Stomach (tissue), 9 donors: ENCODE data around the gene SH2D3C. TPM values are rescaled to one million over a fixed set of nuclear protein-coding genes. Genes with fewer than 3 reads are reported as not detected.
A peak's percentile ranks its signal among the peaks of the same experiment; 100 is the strongest.

Experiments
- DNase-seq, 2 donors: peaks; one replicate each; pipeline versions ENCODE4 v3.0.0 to v3.0.0-alpha.2; 2013 to 2019
- H3K27ac ChIP-seq, 5 donors: fragments of 200-600 bp in 4 of 5; sonication (generic) in 4 of 5; one replicate each; pipeline ENCODE4 v1.5.1; 2013 to 2019; ENCODE audit warnings: mild to moderate bottlenecking in 1 of 5, moderate library complexity in 1 of 5
- H3K27me3 ChIP-seq, 3 donors: fragments of 200-600 bp; sonication (generic); one replicate each; pipeline ENCODE4 v1.5.1; 2017 to 2019; ENCODE audit warnings: mixed run types in 1 of 3
- H3K36me3 ChIP-seq, 4 donors: fragments of 200-600 bp; sonication (generic); 1 replicate in 3 of 4; 2 replicates in 1 of 4; pipeline ENCODE4 v1.5.1; 2016 to 2019
- H3K4me1 ChIP-seq, 4 donors: fragments of 200-600 bp; sonication (generic); one replicate each; pipeline ENCODE4 v1.5.1; 2016 to 2019
- H3K4me3 ChIP-seq, 4 donors: fragments of 200-600 bp; sonication (generic) in 3 of 4; one replicate each; pipeline ENCODE4 v1.5.1; 2016 to 2019; ENCODE audit warnings: mild to moderate bottlenecking in 1 of 4
- H3K9me3 ChIP-seq, 4 donors: fragments of 200-600 bp; sonication (generic); one replicate each; pipeline ENCODE4 v1.5.1; 2016 to 2019
- CTCF ChIP-seq, 7 experiments: fragments of 450-650 bp in 4 of 7; fragments of 200-600 bp in 3 of 7; sonication (generic) in 3 of 7; IDR thresholded peaks; one replicate each; pipeline ENCODE4 v1.5.1; 2016 to 2019; ENCODE audit warnings: antibody characterized with exemption in 7 of 7, control low read depth in 2 of 7, mild to moderate bottlenecking in 1 of 7
- EP300 ChIP-seq: sonication (generic); formaldehyde crosslinking; IDR thresholded peaks from one replicate; pipeline ENCODE4 v1.6.1; 2017; ENCODE audit warnings: antibody characterized with exemption
- POLR2A ChIP-seq, 4 donors: fragments of 450-650 bp; IDR thresholded peaks; one replicate each; pipeline ENCODE4 v1.6.1; 2016; ENCODE audit warnings: antibody characterized with exemption in 4 of 4, control low read depth in 2 of 4, mild to moderate bottlenecking in 1 of 4, moderate library complexity in 1 of 4
- POLR2AphosphoS5 ChIP-seq, 3 donors: sonication (generic); formaldehyde crosslinking; IDR thresholded peaks; one replicate each; pipeline ENCODE4 v1.6.1; 2016; ENCODE audit warnings: antibody characterized with exemption in 3 of 3
- WGBS, 5 donors: extraction: QIAGEN DNeasy Blood & Tissue Kit in 3 of 5; methylation state at CpG; one replicate each; pipeline versions ENCODE4 v1.1.5 to v1.1.7; 2013 to 2018; 5-methylcytosine and 5-hydroxymethylcytosine counted together
- intact Hi-C: fragments of 100-400 bp; cut with DNase I; formaldehyde crosslinking; loops from one replicate; pipeline ENCODE4 v1.15.1; 2023; ENCODE audit warnings: low total_unique reads
- polyA plus RNA-seq, 3 donors: library from polyadenylated mRNA; stranded (reverse); fragments of 200-250 nt; gene quantifications; one replicate each; pipeline ENCODE4 v1.2.3, GENCODE V29; 2013
- total RNA-seq, 5 donors: library from RNA; depleted of rRNA; stranded (reverse); fragments of >200 nt; gene quantifications; one replicate each; pipeline versions ENCODE4 v1.1.0 to v1.2.3, GENCODE V29; 2014 to 2016
- donor health status: healthy with polysubstance abuse.
- donor health status: Bipolar disorder and iron deficiency.
- donor health status: healthy.

SH2D3C gene
- total and polyA plus RNA-seq, 8 donors: 1.8 to 38.1 (median 4.5) TPM; not detected in 2

GRCh38 chr9:127703289-127703946 is 75.0 kb downstream of the SH2D3C start:
- Histone ChIP-seq H3K4me1 (peaks cover 0 to 25% (median 13%) of the 10 kb centered on the region in 4 donors), H3K27me3 (peaks cover 0 to 5% (median 0%) of the 10 kb centered on the region in 3 donors), H3K9me3 (no peaks in the 10 kb centered on the region), H3K36me3 (no peaks in the 10 kb centered on the region), H3K4me3 (no peak overlapping the region), H3K27ac (no peak overlapping the region)
- WGBS, 5 donors: 64 to 74% (median 73%) methylated on average over 8 to 9 of the region's 9 CpGs
- DNase-seq: no peak
- TF ChIP-seq POLR2A (IDR thresholded peaks at IDR 0.05): no peak
- no peak for TF ChIP-seq POLR2AphosphoS5 (IDR thresholded peaks at IDR 0.05)
- no peak for TF ChIP-seq EP300
- TF ChIP-seq CTCF (IDR thresholded peaks at IDR 0.05): no peak
- intact Hi-C loops: no loop called here

- Histone ChIP-seq H3K27me3 (peaks cover 0 to 5% (median 0%) of the 10 kb centered on the region in 3 donors), H3K27ac (peak overlapping the region in 2 of 5 donors; percentile 82 to 91), H3K4me1 (peaks cover 0 to 25% (median 13%) of the 10 kb centered on the region in 4 donors), H3K4me3 (no peak overlapping the region), H3K36me3 (no peaks in the 10 kb centered on the region), H3K9me3 (no peaks in the 10 kb centered on the region)
- WGBS, 5 donors: 49 to 71% (median 61%) methylated on average over 5 of the region's 5 CpGs
- no peak for TF ChIP-seq POLR2AphosphoS5 (IDR thresholded peaks at IDR 0.05)
- TF ChIP-seq CTCF (IDR thresholded peaks at IDR 0.05): no peak
- TF ChIP-seq POLR2A (IDR thresholded peaks at IDR 0.05): no peak
- no peak for TF ChIP-seq EP300
- intact Hi-C loops: no loop called here
- no peak for DNase-seq
Observed at GRCh38 chr9:127700594-127701255, 77.7 kb downstream of the SH2D3C start.

- TF ChIP-seq POLR2AphosphoS5 (IDR thresholded peaks at IDR 0.05): no peak
- no peak for TF ChIP-seq POLR2A (IDR thresholded peaks at IDR 0.05)
- TF ChIP-seq CTCF (IDR thresholded peaks at IDR 0.05): no peak
- TF ChIP-seq EP300: no peak
- Histone ChIP-seq H3K4me3 (no peak overlapping the region), H3K27me3 (peaks cover 0 to 2% (median 0%) of the 10 kb centered on the region in 3 donors), H3K9me3 (no peaks in the 10 kb centered on the region), H3K27ac (peak overlapping the region in 4 of 5 donors; percentile 79 to 91 (median 84)), H3K4me1 (peaks cover 0 to 25% (median 13%) of the 10 kb centered on the region in 4 donors), H3K36me3 (no peaks in the 10 kb centered on the region)
- WGBS, 5 donors: 90 to 100% (median 96%) methylated on average over 2 of the region's 2 CpGs
- intact Hi-C loops: no loop called here
- DNase-seq: no peak
Observed at GRCh38 chr9:127700140-127700539, 78.3 kb downstream of the SH2D3C start.

- TF ChIP-seq EP300: no peak
- no peak for TF ChIP-seq POLR2A (IDR thresholded peaks at IDR 0.05)
- TF ChIP-seq CTCF (IDR thresholded peaks at IDR 0.05): peak in 1 of 7 experiments; percentile 24
- TF ChIP-seq POLR2AphosphoS5 (IDR thresholded peaks at IDR 0.05): peak; percentile 77 to 85 (median 79)
- WGBS, 5 donors: 10 to 23% (median 15%) methylated on average over 32 to 41 of the region's 41 CpGs
- intact Hi-C loops: no loop called here
- peak; percentile 96 to 98 for DNase-seq
- Histone ChIP-seq H3K4me3 (peak overlapping the region; percentile 21 to 36 (median 30)), H3K4me1 (peaks cover 0 to 25% (median 13%) of the 10 kb centered on the region in 4 donors), H3K27ac (peak overlapping the region; percentile 79 to 91 (median 86)), H3K36me3 (peaks cover 0 to 5% (median 0%) of the 10 kb centered on the region in 4 donors), H3K9me3 (no peaks in the 10 kb centered on the region), H3K27me3 (no peaks in the 10 kb centered on the region)
Observed at GRCh38 chr9:127698985-127699670, 79.3 kb downstream of the SH2D3C start.
